Activated gamma-delta T cell treated with anti-CD3 and anti-CD28 coated beads, Interleukin-2, amount 50 U/mL, for 16 hours (primary cell): ENCODE measurements around the gene PDE4D.
A peak's percentile ranks its signal among the peaks of the same experiment; 100 is the strongest.

Source experiments
- DNase-seq: peaks from one replicate; pipeline ENCODE4 v3.0.0-alpha.2; 2020; ENCODE audit warnings: low read depth

The PDE4D gene

GRCh38 chr5:59037941-59038797 is 855.4 kb downstream of the PDE4D start:
- no peak for DNase-seq

GRCh38 chr5:59037453-59037852 is 856.1 kb downstream of the PDE4D start:
- DNase-seq, result no peak

- no peak for DNase-seq
Measured at GRCh38 chr5:59037041-59037440, 856.5 kb downstream of the PDE4D start.

- DNase-seq, result no peak
Measured at GRCh38 chr5:59036274-59036961, 857.1 kb downstream of the PDE4D start.

- DNase-seq, result no peak
Measured at GRCh38 chr5:59035681-59036080, 857.8 kb downstream of the PDE4D start.

- peak; percentile 21 for DNase-seq
Measured at GRCh38 chr5:59034498-59035186, 858.9 kb downstream of the PDE4D start.

- DNase-seq, result no peak
Measured at GRCh38 chr5:59027145-59027907, 866.2 kb downstream of the PDE4D start.

GRCh38 chr5:59025734-59026133 is 867.8 kb downstream of the PDE4D start:
- no peak for DNase-seq

GRCh38 chr5:59021837-59022514 is 871.5 kb downstream of the PDE4D start:
- DNase-seq, result no peak

- no peak for DNase-seq
Measured at GRCh38 chr5:59021286-59021673, 872.2 kb downstream of the PDE4D start.

- no peak for DNase-seq
Measured at GRCh38 chr5:59020611-59021285, 872.8 kb downstream of the PDE4D start.

- DNase-seq, result no peak
Measured at GRCh38 chr5:59019078-59019477, 874.4 kb downstream of the PDE4D start.

- DNase-seq, result no peak
Measured at GRCh38 chr5:59016925-59017324, 876.6 kb downstream of the PDE4D start.

- no peak for DNase-seq
Measured at GRCh38 chr5:59008816-59009473, 884.6 kb downstream of the PDE4D start.

GRCh38 chr5:59007460-59008063 is 886.0 kb downstream of the PDE4D start:
- no peak for DNase-seq

GRCh38 chr5:59005934-59006701 is 887.4 kb downstream of the PDE4D start:
- no peak for DNase-seq

GRCh38 chr5:59003641-59004040 is 889.9 kb downstream of the PDE4D start:
- no peak for DNase-seq

- DNase-seq, result no peak
Measured at GRCh38 chr5:59003124-59003523, 890.4 kb downstream of the PDE4D start.

GRCh38 chr5:59002162-59002825 is 891.2 kb downstream of the PDE4D start:
- DNase-seq, result no peak
